Measurements from ENCODE around the gene S100A14. TPM values are rescaled to one million over a fixed set of nuclear protein-coding genes. Genes with fewer than 3 reads are reported as not detected.

S100A14 gene
- total and polyA plus RNA-seq, 2 of the 13 experiments (the other 11 are each of a cell fraction or from before 2014, with no cell fraction given), result 1.4 to 7.7 TPM

DNA sequence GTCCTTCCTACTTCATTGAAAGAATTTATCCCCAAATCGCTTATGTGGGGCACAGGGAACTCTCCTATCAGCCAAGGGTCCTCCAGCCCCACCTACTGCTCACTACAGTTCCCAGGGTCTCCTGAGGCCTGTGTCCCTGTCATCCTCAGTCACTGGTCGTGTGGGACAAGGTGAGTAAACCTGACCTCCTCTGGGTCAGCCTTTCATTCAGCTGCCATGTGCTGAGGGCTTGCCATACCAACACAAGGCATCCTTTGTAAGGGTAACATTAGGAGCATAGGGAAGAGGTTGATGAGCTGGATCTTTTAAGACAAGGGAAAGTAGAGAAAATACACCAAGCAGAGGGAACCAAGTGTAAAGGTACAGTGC, 31.2 kb upstream of the S100A14 start (continued):
- TF ChIP-seq, protein P1, sequence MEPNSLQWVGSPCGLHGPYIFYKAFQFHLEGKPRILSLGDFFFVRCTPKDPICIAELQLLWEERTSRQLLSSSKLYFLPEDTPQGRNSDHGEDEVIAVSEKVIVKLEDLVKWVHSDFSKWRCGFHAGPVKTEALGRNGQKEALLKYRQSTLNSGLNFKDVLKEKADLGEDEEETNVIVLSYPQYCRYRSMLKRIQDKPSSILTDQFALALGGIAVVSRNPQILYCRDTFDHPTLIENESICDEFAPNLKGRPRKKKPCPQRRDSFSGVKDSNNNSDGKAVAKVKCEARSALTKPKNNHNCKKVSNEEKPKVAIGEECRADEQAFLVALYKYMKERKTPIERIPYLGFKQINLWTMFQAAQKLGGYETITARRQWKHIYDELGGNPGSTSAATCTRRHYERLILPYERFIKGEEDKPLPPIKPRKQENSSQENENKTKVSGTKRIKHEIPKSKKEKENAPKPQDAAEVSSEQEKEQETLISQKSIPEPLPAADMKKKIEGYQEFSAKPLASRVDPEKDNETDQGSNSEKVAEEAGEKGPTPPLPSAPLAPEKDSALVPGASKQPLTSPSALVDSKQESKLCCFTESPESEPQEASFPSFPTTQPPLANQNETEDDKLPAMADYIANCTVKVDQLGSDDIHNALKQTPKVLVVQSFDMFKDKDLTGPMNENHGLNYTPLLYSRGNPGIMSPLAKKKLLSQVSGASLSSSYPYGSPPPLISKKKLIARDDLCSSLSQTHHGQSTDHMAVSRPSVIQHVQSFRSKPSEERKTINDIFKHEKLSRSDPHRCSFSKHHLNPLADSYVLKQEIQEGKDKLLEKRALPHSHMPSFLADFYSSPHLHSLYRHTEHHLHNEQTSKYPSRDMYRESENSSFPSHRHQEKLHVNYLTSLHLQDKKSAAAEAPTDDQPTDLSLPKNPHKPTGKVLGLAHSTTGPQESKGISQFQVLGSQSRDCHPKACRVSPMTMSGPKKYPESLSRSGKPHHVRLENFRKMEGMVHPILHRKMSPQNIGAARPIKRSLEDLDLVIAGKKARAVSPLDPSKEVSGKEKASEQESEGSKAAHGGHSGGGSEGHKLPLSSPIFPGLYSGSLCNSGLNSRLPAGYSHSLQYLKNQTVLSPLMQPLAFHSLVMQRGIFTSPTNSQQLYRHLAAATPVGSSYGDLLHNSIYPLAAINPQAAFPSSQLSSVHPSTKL (CRISPR knock-in tag; IDR thresholded peaks at IDR 0.05), result no peak
- TF ChIP-seq, protein P2, sequence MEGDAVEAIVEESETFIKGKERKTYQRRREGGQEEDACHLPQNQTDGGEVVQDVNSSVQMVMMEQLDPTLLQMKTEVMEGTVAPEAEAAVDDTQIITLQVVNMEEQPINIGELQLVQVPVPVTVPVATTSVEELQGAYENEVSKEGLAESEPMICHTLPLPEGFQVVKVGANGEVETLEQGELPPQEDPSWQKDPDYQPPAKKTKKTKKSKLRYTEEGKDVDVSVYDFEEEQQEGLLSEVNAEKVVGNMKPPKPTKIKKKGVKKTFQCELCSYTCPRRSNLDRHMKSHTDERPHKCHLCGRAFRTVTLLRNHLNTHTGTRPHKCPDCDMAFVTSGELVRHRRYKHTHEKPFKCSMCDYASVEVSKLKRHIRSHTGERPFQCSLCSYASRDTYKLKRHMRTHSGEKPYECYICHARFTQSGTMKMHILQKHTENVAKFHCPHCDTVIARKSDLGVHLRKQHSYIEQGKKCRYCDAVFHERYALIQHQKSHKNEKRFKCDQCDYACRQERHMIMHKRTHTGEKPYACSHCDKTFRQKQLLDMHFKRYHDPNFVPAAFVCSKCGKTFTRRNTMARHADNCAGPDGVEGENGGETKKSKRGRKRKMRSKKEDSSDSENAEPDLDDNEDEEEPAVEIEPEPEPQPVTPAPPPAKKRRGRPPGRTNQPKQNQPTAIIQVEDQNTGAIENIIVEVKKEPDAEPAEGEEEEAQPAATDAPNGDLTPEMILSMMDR (CRISPR knock-in tag; IDR thresholded peaks at IDR 0.05), result peak; percentile 42
- TF ChIP-seq MXI1 (IDR thresholded peaks at IDR 0.05; ENCODE audit: borderline replicate concordance, low read depth, low read length) (0 out of 3 replicates have a peak, but pooled peaks have one; percentile 23), POGK (CRISPR knock-in tag; conservative IDR thresholded peaks at IDR 0.05) (no peak)

All from HepG2 (cell line).